HL-60/S4 treated with retinoic acid at 250 ng/mL for 4 days and 3 days (cell line): ENCODE data around the gene ZEB2.

ENCODE experiments used
- in situ Hi-C: fragments of 300-500 bp; cut with MboI; formaldehyde crosslinking; loops from 2 replicates; pipeline ENCODE4 v1.7.0; 2022; ENCODE audit warnings: low sequenced_read_pairs

Gene ZEB2

GRCh38 chr2:144529841-144530240, 9.9 kb upstream of the ZEB2 start:
- in situ Hi-C loops = no loop called here

- in situ Hi-C loops = no loop called here
Observed at GRCh38 chr2:144528108-144528507, 8.2 kb upstream of the ZEB2 start.

GRCh38 chr2:144526831-144527230, 6.9 kb upstream of the ZEB2 start:
- in situ Hi-C loops = no loop called here

- in situ Hi-C loops = no loop called here
Observed at GRCh38 chr2:144524118-144525009, 4.4 kb upstream of the ZEB2 start.

GRCh38 chr2:144523596-144524117, 3.7 kb upstream of the ZEB2 start:
- in situ Hi-C loops = no loop called here

- in situ Hi-C loops = no loop called here
Observed at GRCh38 chr2:144522897-144523595, 3.1 kb upstream of the ZEB2 start.

GRCh38 chr2:144522176-144522896, 2.4 kb upstream of the ZEB2 start:
- in situ Hi-C loops = no loop called here

GRCh38 chr2:144521686-144522085, 1.8 kb upstream of the ZEB2 start:
- in situ Hi-C loops = no loop called here

- in situ Hi-C loops = no loop called here
Observed at GRCh38 chr2:144520756-144521487, 1.0 kb upstream of the ZEB2 start.

GRCh38 chr2:144519597-144519933, 354 bp downstream of the ZEB2 start:
- in situ Hi-C loops = no loop called here

- in situ Hi-C loops = no loop called here
Observed at GRCh38 chr2:144518748-144519596, 947 bp downstream of the ZEB2 start.

- in situ Hi-C loops = no loop called here
Observed at GRCh38 chr2:144517866-144518747, 1.8 kb downstream of the ZEB2 start.

GRCh38 chr2:144516981-144517865, 2.7 kb downstream of the ZEB2 start:
- in situ Hi-C loops = no loop called here

- in situ Hi-C loops = no loop called here
Observed at GRCh38 chr2:144516411-144516980, 3.4 kb downstream of the ZEB2 start.

- in situ Hi-C loops = no loop called here
Observed at GRCh38 chr2:144515696-144516410, 4.1 kb downstream of the ZEB2 start.

GRCh38 chr2:144515099-144515695, 4.7 kb downstream of the ZEB2 start:
- in situ Hi-C loops = no loop called here
